ENCODE results near the gene TUBB2B.

- TF ChIP-seq, protein P1, sequence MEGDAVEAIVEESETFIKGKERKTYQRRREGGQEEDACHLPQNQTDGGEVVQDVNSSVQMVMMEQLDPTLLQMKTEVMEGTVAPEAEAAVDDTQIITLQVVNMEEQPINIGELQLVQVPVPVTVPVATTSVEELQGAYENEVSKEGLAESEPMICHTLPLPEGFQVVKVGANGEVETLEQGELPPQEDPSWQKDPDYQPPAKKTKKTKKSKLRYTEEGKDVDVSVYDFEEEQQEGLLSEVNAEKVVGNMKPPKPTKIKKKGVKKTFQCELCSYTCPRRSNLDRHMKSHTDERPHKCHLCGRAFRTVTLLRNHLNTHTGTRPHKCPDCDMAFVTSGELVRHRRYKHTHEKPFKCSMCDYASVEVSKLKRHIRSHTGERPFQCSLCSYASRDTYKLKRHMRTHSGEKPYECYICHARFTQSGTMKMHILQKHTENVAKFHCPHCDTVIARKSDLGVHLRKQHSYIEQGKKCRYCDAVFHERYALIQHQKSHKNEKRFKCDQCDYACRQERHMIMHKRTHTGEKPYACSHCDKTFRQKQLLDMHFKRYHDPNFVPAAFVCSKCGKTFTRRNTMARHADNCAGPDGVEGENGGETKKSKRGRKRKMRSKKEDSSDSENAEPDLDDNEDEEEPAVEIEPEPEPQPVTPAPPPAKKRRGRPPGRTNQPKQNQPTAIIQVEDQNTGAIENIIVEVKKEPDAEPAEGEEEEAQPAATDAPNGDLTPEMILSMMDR (IDR thresholded peaks at IDR 0.05): no peak
- TF ChIP-seq POLR2AphosphoS5 (IDR thresholded peaks at IDR 0.05): no peak
Measured at GRCh38 chr6:3230900-3231246, 3.4 kb upstream of the TUBB2B start.

Data from sigmoid colon (tissue), 4 donors.